Stimulated activated CD4-positive, alpha-beta T cell treated with anti-CD3 and anti-CD28 coated beads, Interleukin-1b, Interleukin-23, amount 100 ng/mL, for 4 hours (primary cell): ENCODE measurements around the gene FANCD2.
"Not testable (repeated sequence)": the region's sequence is repeated elsewhere in the genome, so short reads cannot be mapped to it uniquely, and the experiment has no call there.

Experiments
- DNase-seq, 2 donors: peaks; one replicate each; pipeline ENCODE4 v3.0.0-alpha.2; 2020; ENCODE audit warnings: low read depth in 2 of 2

The FANCD2 gene

GRCh38 chr3:10026084-10026890 is at the start of gene FANCD2:
FANCD2 (plus strand) TSS chr3:10026437; CDS start chr3:10028658, 2,221 bp downstream.
- DNase-seq: peak; percentile 85 to 86

- no peak for DNase-seq
These were observed 49.2 kb upstream of the FANCD2 start for GRCh38 chr3:9976721-9977709.

- no peak for DNase-seq
These were observed 47.4 kb upstream of the FANCD2 start for GRCh38 chr3:9978710-9979305.

- no peak for DNase-seq
These were observed 46.0 kb upstream of the FANCD2 start for GRCh38 chr3:9980251-9980650.

GRCh38 chr3:9986230-9986725 is 40.0 kb upstream of the FANCD2 start:
- no peak for DNase-seq

GRCh38 chr3:9994086-9994844 is 32.0 kb upstream of the FANCD2 start:
- DNase-seq: no peak

GRCh38 chr3:10000686-10001085 is 25.6 kb upstream of the FANCD2 start:
- no peak for DNase-seq

GRCh38 chr3:10002951-10003350 is 23.3 kb upstream of the FANCD2 start:
- no peak for DNase-seq

GRCh38 chr3:10004506-10004905 is 21.7 kb upstream of the FANCD2 start:
- no peak for DNase-seq

GRCh38 chr3:10004960-10005564 is 21.2 kb upstream of the FANCD2 start:
- DNase-seq: no peak

GRCh38 chr3:10006048-10006761 is 20.0 kb upstream of the FANCD2 start:
- DNase-seq: no peak

- DNase-seq: no peak
These were observed 19.5 kb upstream of the FANCD2 start for GRCh38 chr3:10006762-10007090.

- DNase-seq: no peak
These were observed 19.0 kb upstream of the FANCD2 start for GRCh38 chr3:10007126-10007782.

GRCh38 chr3:10008216-10008587 is 18.0 kb upstream of the FANCD2 start:
- not testable (repeated sequence) for DNase-seq

- peak; percentile 66 to 73 for DNase-seq
These were observed 17.5 kb upstream of the FANCD2 start for GRCh38 chr3:10008588-10009344.

- DNase-seq: no peak
These were observed 15.8 kb upstream of the FANCD2 start for GRCh38 chr3:10010421-10010877.

GRCh38 chr3:10010878-10011465 is 15.3 kb upstream of the FANCD2 start:
- DNase-seq: peak; percentile 49 to 73

- DNase-seq: no peak
These were observed 14.6 kb upstream of the FANCD2 start for GRCh38 chr3:10011631-10012030.
